ENCODE results near the gene LARP4. TPM values are rescaled to one million over a fixed set of nuclear protein-coding genes. Genes with fewer than 3 reads are reported as not detected.
A peak's percentile ranks its signal among the peaks of the same experiment; 100 is the strongest.
"Not testable (repeated sequence)": the region's sequence is repeated elsewhere in the genome, so short reads cannot be mapped to it uniquely, and the experiment has no call there.

Gene LARP4
- total RNA-seq, 3 donors from 2014 or later: 42.1 to 71.7 (median 53.1) TPM

GRCh38 chr12:50520416-50521207 lies 119.9 kb downstream of the LARP4 start:
- no peaks in the 10 kb centered on the region for H3K36me3 ChIP-seq (ENCODE audit: low read depth)
- intact Hi-C loops (cut with DNase I, micrococcal nuclease): no loop called here
- ATAC-seq: no peak
- H3K4me1 ChIP-seq (ENCODE audit: low read depth): peaks cover 10% of the 10 kb centered on the region
- no peak for DNase-seq
- no peak for TF ChIP-seq CTCF (IDR thresholded peaks at IDR 0.05)
- H3K4me3 ChIP-seq: no peak overlapping the region
- no peaks in the 10 kb centered on the region for H3K9me3 ChIP-seq

- DNase-seq; H3K9me3 ChIP-seq; H3K4me3 ChIP-seq; ATAC-seq; H3K36me3 ChIP-seq (ENCODE audit: low read depth); intact Hi-C loops (cut with DNase I, micrococcal nuclease): not testable (repeated sequence)
- peaks cover 13% of the 10 kb centered on the region for H3K4me1 ChIP-seq (ENCODE audit: low read depth)
Observed at GRCh38 chr12:50521781-50522180, 121.1 kb downstream of the LARP4 start.

DNA sequence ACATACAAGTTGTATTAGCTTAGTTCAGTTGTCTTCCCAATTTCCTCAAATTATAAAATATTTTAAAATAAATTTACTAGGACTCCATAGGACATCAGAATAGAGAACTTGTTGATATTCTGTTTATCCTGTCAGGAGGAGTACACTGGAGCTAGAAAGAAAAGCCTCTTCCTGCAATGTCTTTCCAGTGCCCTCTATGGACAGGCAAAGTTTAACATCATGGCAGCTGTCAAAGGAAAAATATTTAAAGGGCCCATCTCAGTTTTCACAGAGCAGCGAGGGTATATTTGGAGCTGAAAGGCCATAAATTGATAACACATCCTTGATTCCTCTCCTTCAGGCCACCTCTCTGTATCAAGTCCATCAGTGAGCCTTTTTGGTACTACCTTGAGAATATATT lies 123.1 kb downstream of the LARP4 start:
- H3K4me3 ChIP-seq: no peak overlapping the region
- no peak for DNase-seq
- no peak for TF ChIP-seq CTCF (IDR thresholded peaks at IDR 0.05)
- intact Hi-C loops (cut with DNase I, micrococcal nuclease): no loop called here
- peaks cover 16% of the 10 kb centered on the region for H3K4me1 ChIP-seq (ENCODE audit: low read depth)
- H3K9me3 ChIP-seq: no peaks in the 10 kb centered on the region
- ATAC-seq: no peak
- no peaks in the 10 kb centered on the region for H3K36me3 ChIP-seq (ENCODE audit: low read depth)

GRCh38 chr12:50524621-50525020 lies 123.9 kb downstream of the LARP4 start:
- no peak for ATAC-seq
- no peak for TF ChIP-seq CTCF (IDR thresholded peaks at IDR 0.05)
- intact Hi-C loops (cut with DNase I, micrococcal nuclease): no loop called here
- no peak overlapping the region for H3K4me3 ChIP-seq
- no peak for DNase-seq
- no peaks in the 10 kb centered on the region for H3K9me3 ChIP-seq
- H3K36me3 ChIP-seq (ENCODE audit: low read depth): no peaks in the 10 kb centered on the region
- peaks cover 16% of the 10 kb centered on the region for H3K4me1 ChIP-seq (ENCODE audit: low read depth)

GRCh38 chr12:50525422-50525821 lies 124.7 kb downstream of the LARP4 start:
- Histone ChIP-seq H3K4me1 (ENCODE audit: low read depth) (peaks cover 16% of the 10 kb centered on the region), H3K36me3 (ENCODE audit: low read depth) (no peaks in the 10 kb centered on the region), H3K4me3 (no peak overlapping the region), H3K9me3 (no peaks in the 10 kb centered on the region)
- no peak for ATAC-seq
- intact Hi-C loops (cut with DNase I, micrococcal nuclease): no loop called here
- DNase-seq: no peak
- no peak for TF ChIP-seq CTCF (IDR thresholded peaks at IDR 0.05)

GRCh38 chr12:50527359-50527726 lies 126.7 kb downstream of the LARP4 start:
- H3K4me1 ChIP-seq (ENCODE audit: low read depth): peaks cover 27% of the 10 kb centered on the region
- no peak for DNase-seq

More at GRCh38 chr12:50527359-50527726, 126.7 kb downstream of the LARP4 start:
- Histone ChIP-seq H3K36me3 (ENCODE audit: low read depth) (no peaks in the 10 kb centered on the region), H3K9me3 (no peaks in the 10 kb centered on the region), H3K4me3 (no peak overlapping the region)
- intact Hi-C loops (cut with DNase I, micrococcal nuclease): no loop called here
- peak; percentile 20 for ATAC-seq
- TF ChIP-seq CTCF (IDR thresholded peaks at IDR 0.05): no peak
